Caco-2 (cell line): ENCODE data around the gene PRPF38B. TPM values are rescaled to one million over a fixed set of nuclear protein-coding genes. Genes with fewer than 3 reads are reported as not detected.

Experiments
- BruUV-seq: library from RNA; stranded (reverse); fragments of 400-500 nt; replicated peaks from 2 replicates; lab custom pipeline; 2021; lab: Mats Ljungman, UMichigan
- CTCF ChIA-PET: fragments of 300-600 bp; sonication (Branson Sonifier 250); formaldehyde crosslinking; loops from one replicate; lab custom pipeline; 2022; ENCODE audit warnings: antibody characterized with exemption; lab: Charles Lee
- POLR2A ChIA-PET: fragments of 300-600 bp; sonication (Branson Sonifier 250); formaldehyde crosslinking; loops from one replicate; lab custom pipeline; 2022; ENCODE audit warnings: antibody characterized with exemption; lab: Charles Lee
- DNase-seq, 2 experiments: peaks; one replicate each; pipeline versions ENCODE4 v3.0.0 to v3.0.0-alpha.2; 2020 to 2022
- H3K27me3 ChIP-seq: replicated peaks from 2 replicates; pipeline ENCODE4 v1.6.0; 2011; ENCODE audit warnings: low read length; ENCODE audit not compliant: control insufficient read depth, insufficient read depth
- H3K36me3 ChIP-seq: 2 replicates; pipeline ENCODE4 v1.5.1; 2011; ENCODE audit warnings: low read length; ENCODE audit not compliant: control insufficient read depth, insufficient read depth
- H3K4me1 ChIP-seq: fragments of 250-450 bp; sonication (Bioruptor Pico); 2 replicates; pipeline ENCODE4 v1.5.1; 2020; ENCODE audit warnings: mild to moderate bottlenecking
- H3K4me3 ChIP-seq: 2 replicates; pipeline ENCODE4 v1.5.1; 2011; ENCODE audit warnings: low read depth, mild to moderate bottlenecking, control low read depth, low read length
- H3K9me3 ChIP-seq: fragments of 250-450 bp; sonication (Bioruptor Pico); 2 replicates; pipeline ENCODE4 v1.5.1; 2020; ENCODE audit warnings: mild to moderate bottlenecking, moderate library complexity
- H3K27ac Mint-ChIP-seq: one replicate; pipeline ENCODE4 v1.8.0; 2022; ENCODE audit warnings: mixed read lengths; ENCODE audit not compliant: unreplicated experiment
- H3K27me3 Mint-ChIP-seq: one replicate; pipeline ENCODE4 v1.8.0; 2022; ENCODE audit warnings: mixed read lengths; ENCODE audit not compliant: insufficient read depth, unreplicated experiment
- H3K36me3 Mint-ChIP-seq: one replicate; pipeline ENCODE4 v1.8.0; 2022; ENCODE audit warnings: mild to moderate bottlenecking, mixed read lengths; ENCODE audit not compliant: insufficient read depth, unreplicated experiment
- H3K4me1 Mint-ChIP-seq: one replicate; pipeline ENCODE4 v1.8.0; 2022; ENCODE audit warnings: low read depth, mixed read lengths; ENCODE audit not compliant: unreplicated experiment
- H3K4me3 Mint-ChIP-seq: one replicate; pipeline ENCODE4 v1.8.0; 2022; ENCODE audit warnings: mild to moderate bottlenecking, moderate library complexity, mixed read lengths; ENCODE audit not compliant: unreplicated experiment
- H3K9me3 Mint-ChIP-seq: one replicate; pipeline ENCODE4 v1.8.0; 2022; ENCODE audit warnings: mixed read lengths; ENCODE audit not compliant: unreplicated experiment
- CTCF ChIP-seq, 2 experiments: fragments of 200-600 bp in 1 of 2; IDR thresholded peaks; 1 replicate in 1 of 2; 2 replicates in 1 of 2; pipeline versions ENCODE4 v1.5.1 to v1.8.0; 2011 to 2022; ENCODE audit warnings: antibody characterized with exemption in 1 of 2, control low read depth in 1 of 2, inconsistent platforms in 1 of 2, low read depth in 1 of 2, low read length in 1 of 2, mild to moderate bottlenecking in 1 of 2, moderate library complexity in 1 of 2; ENCODE audit not compliant: insufficient read depth in 1 of 2, severe bottlenecking in 1 of 2, unreplicated experiment in 1 of 2
- intact Hi-C: fragments of 100-400 bp; cut with micrococcal nuclease; formaldehyde crosslinking; loops from one replicate; pipeline ENCODE4 v1.10.0; 2022; ENCODE audit not compliant: unreplicated experiment
- total RNA-seq: library from RNA; stranded (reverse); gene quantifications from 2 replicates; pipeline ENCODE4 v1.2.3, GENCODE V29; 2022

PRPF38B gene
- total RNA-seq, 1 experiment from 2014 or later = 37.7 TPM

- Histone ChIP-seq H3K36me3 (no peaks in the 10 kb centered on the region), H3K4me1 (peaks cover 11% of the 10 kb centered on the region), H3K9me3 (no peaks in the 10 kb centered on the region), H3K27me3 (no peaks in the 10 kb centered on the region), H3K4me3 (no peak overlapping the region)
- Mint-ChIP-seq H3K36me3 (peaks cover 14% of the 10 kb centered on the region), H3K27me3 (no peaks in the 10 kb centered on the region), H3K27ac (no peak overlapping the region), H3K4me3 (no peak overlapping the region), H3K9me3 (no peaks in the 10 kb centered on the region), H3K4me1 (peaks cover 18% of the 10 kb centered on the region)
- no peak for TF ChIP-seq CTCF (IDR thresholded peaks at IDR 0.05; ENCODE audit: insufficient read depth in 1 of 2, low read depth in 1 of 2, low read length in 1 of 2, severe bottlenecking in 1 of 2, unreplicated experiment in 1 of 2)
- BruUV-seq = no TSS peak
- ChIA-PET CTCF (no interaction called here), POLR2A (no interaction called here)
- DNase-seq = no peak
- intact Hi-C loops = loop anchor here (5.0 kb wide), 1 partner anchor 252 kb away; no protein-coding TSS in a partner anchor
Observed at GRCh38 chr1:108644984-108645383, 47.1 kb upstream of the PRPF38B start.

DNA sequence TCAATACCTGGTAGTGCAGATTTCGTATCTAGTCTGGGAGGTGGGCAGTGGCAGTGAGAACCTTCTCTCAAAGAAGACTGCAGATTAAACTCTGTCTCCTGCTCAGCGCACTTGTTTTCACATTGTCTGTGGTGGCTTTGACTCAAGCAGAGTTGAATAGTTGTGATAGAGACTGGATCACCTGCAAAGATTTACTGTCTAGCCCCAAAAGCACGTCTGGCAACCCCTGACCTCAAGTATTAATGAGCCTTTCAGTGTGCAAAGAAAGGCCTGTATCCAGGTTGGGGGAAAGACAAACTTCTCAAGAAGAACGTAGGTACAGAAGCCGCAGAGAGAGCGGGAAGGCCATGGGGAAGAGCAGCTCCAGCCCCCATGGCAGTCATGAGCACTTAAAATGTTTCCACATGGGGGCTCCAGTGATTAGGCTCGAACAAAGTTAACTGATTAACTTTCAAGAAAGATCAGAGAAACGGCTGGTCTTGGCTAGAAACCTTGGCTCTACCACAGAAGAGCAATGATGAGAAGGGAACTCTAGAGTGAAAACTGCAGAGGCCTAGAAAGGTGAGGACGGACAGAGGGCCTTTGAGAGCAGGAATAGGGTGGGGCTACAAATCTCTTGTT, 46.4 kb upstream of the PRPF38B start:
- POLR2A ChIA-PET = no interaction called here
- intact Hi-C loops = loop anchor here (5.0 kb wide), 1 partner anchor 252 kb away; no protein-coding TSS in a partner anchor
- Mint-ChIP-seq H3K27me3 (no peaks in the 10 kb centered on the region), H3K4me3 (no peak overlapping the region), H3K4me1 (peaks cover 18% of the 10 kb centered on the region), H3K9me3 (no peaks in the 10 kb centered on the region), H3K36me3 (peaks cover 14% of the 10 kb centered on the region), H3K27ac (no peak overlapping the region)
- BruUV-seq = no TSS peak
- CTCF ChIA-PET = no interaction called here
- Histone ChIP-seq H3K4me3 (no peak overlapping the region), H3K36me3 (no peaks in the 10 kb centered on the region), H3K4me1 (peaks cover 11% of the 10 kb centered on the region), H3K27me3 (no peaks in the 10 kb centered on the region), H3K9me3 (no peaks in the 10 kb centered on the region)
- DNase-seq = no peak
- TF ChIP-seq CTCF (IDR thresholded peaks at IDR 0.05; ENCODE audit: insufficient read depth in 1 of 2, low read depth in 1 of 2, low read length in 1 of 2, severe bottlenecking in 1 of 2, unreplicated experiment in 1 of 2) = no peak

DNA sequence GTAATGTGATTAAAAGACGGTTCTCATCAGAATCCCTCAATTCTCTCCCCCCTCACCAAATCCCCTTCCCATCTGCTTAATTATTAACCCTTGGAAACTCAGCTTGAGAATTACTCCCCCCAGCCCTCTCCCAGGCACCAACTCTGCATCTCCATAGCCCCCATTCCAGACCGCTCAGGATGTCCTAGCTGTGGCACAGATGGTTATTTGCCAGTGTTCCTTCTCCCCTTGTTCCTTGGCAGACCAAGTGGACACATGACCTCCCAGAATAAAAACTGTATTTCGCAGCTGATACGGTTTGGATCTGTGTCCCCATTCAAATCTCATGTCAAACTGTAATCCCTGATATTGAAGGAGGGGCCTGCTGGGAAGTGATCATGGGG, 45.9 kb upstream of the PRPF38B start:
- Mint-ChIP-seq H3K9me3 (no peaks in the 10 kb centered on the region), H3K27ac (peak overlapping the region; percentile 45), H3K4me3 (no peak overlapping the region), H3K4me1 (peaks cover 18% of the 10 kb centered on the region), H3K36me3 (peaks cover 14% of the 10 kb centered on the region), H3K27me3 (no peaks in the 10 kb centered on the region)
- CTCF ChIA-PET = no interaction called here
- Histone ChIP-seq H3K4me3 (no peak overlapping the region), H3K4me1 (peaks cover 11% of the 10 kb centered on the region), H3K27me3 (no peaks in the 10 kb centered on the region), H3K9me3 (no peaks in the 10 kb centered on the region), H3K36me3 (no peaks in the 10 kb centered on the region)
- no peak for TF ChIP-seq CTCF (IDR thresholded peaks at IDR 0.05; ENCODE audit: insufficient read depth in 1 of 2, low read depth in 1 of 2, low read length in 1 of 2, severe bottlenecking in 1 of 2, unreplicated experiment in 1 of 2)
- intact Hi-C loops = loop anchor here (5.0 kb wide), 1 partner anchor 251 kb away; no protein-coding TSS in a partner anchor
- no TSS peak for BruUV-seq
- POLR2A ChIA-PET = interaction anchor here (1.3 to 1.4 kb wide), 2 partner anchors 15 to 46 kb away, joined by 3 to 10 read pairs; partner anchors contain the start of genes HENMT1 and PRPF38B
- DNase-seq = no peak
